Central memory CD8-positive, alpha-beta T cell (primary cell): ENCODE measurements around the gene NRXN3.
"Not testable (repeated sequence)": the region's sequence is repeated elsewhere in the genome, so short reads cannot be mapped to it uniquely, and the experiment has no call there.

Experiments used
- ATAC-seq: fragments of 150-1000 bp; cut with Tn5 transposase; replicated peaks from 2 replicates; pipeline ENCODE4 v1.10.0; 2022; ENCODE audit warnings: mild to moderate bottlenecking, moderate FRiP score, moderate number of reproducible peaks; ENCODE audit not compliant: poor library complexity, severe bottlenecking; ENCODE audit errors: extremely low read depth
- DNase-seq, 2 donors: peaks; one replicate each; pipeline ENCODE4 v3.0.0; 2021; ENCODE audit warnings: low spot score in 2 of 2
- H3K27ac Mint-ChIP-seq: one replicate; pipeline ENCODE4 v1.8.0; 2022; ENCODE audit warnings: low read depth, mild to moderate bottlenecking, moderate library complexity, mixed read lengths
- H3K27me3 Mint-ChIP-seq: one replicate; pipeline ENCODE4 v1.8.0; 2022; ENCODE audit warnings: mixed read lengths
- H3K36me3 Mint-ChIP-seq: one replicate; pipeline ENCODE4 v1.8.0; 2022; ENCODE audit warnings: mild to moderate bottlenecking, moderate library complexity, mixed read lengths; ENCODE audit not compliant: insufficient read depth
- H3K4me1 Mint-ChIP-seq: one replicate; pipeline ENCODE4 v1.8.0; 2022; ENCODE audit warnings: mixed read lengths
- H3K4me3 Mint-ChIP-seq: one replicate; pipeline ENCODE4 v1.8.0; 2022; ENCODE audit warnings: mild to moderate bottlenecking, moderate library complexity, mixed read lengths
- H3K9me3 Mint-ChIP-seq: one replicate; pipeline ENCODE4 v1.8.0; 2022; ENCODE audit warnings: mixed read lengths

The NRXN3 gene

DNA sequence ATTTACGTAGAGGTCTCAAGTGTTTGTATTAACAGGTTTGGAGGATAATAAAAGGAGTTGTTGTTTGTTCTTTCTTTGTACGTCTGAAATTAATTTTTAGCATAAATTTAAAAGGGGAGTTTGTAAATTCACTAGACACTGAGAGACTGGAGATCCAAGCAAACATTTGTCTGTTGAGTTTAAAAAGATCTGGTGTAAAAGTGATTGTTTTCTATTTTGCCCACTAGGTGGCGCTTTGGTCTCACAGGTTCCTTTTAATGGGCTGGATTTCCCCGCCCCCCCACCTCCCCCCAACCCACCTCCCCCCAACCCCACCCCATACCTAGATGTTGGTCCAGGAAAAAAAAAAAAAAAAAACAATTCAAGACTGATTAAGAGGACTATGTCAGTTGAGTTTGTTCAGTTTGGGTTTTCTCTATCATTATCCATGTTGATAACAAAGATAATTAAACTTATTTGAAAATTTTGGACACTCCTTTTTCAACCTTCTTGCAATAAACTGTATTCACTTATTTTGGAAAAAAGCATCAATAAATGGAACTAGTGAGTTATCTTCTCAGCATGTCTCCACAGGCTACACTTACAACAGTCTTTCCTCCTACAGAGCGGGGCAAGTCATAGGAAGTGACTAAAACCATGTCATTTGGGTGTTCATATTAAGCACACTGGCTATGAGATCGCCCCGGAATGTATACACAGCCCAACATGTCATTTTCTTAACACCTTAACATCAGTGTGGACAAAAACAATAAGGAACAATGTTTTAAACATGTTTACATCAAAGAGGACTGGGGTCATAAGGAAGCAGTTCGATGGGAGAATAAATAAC, 841.1 kb downstream of the NRXN3 start:
- DNase-seq (no peak), ATAC-seq (no peak)
- H3K9me3 Mint-ChIP-seq = no peaks in the 10 kb centered on the region
- no peaks in the 10 kb centered on the region for H3K36me3 Mint-ChIP-seq
- H3K4me1 Mint-ChIP-seq = no peaks in the 10 kb centered on the region
- no peak overlapping the region for H3K27ac Mint-ChIP-seq
- peaks cover under 1% of the 10 kb centered on the region for H3K27me3 Mint-ChIP-seq
- H3K4me3 Mint-ChIP-seq = no peak overlapping the region

DNA sequence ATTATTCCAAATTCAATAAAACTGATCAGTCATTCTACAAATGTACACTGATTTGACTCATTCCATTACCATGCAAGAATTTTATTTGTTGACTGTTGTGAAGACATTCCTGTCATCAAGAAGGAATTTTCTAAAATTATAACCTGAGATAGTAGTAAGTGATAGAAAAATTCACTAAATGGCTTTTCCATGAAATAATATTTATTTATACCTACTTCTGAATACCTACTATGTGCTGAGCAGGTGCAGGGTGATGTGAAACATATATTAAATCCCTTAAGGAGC, 841.7 kb downstream of the NRXN3 start:
- H3K36me3 Mint-ChIP-seq = no peaks in the 10 kb centered on the region
- no peak for ATAC-seq
- no peaks in the 10 kb centered on the region for H3K9me3 Mint-ChIP-seq
- H3K27ac Mint-ChIP-seq = no peak overlapping the region
- H3K4me1 Mint-ChIP-seq = no peaks in the 10 kb centered on the region
- no peaks in the 10 kb centered on the region for H3K27me3 Mint-ChIP-seq
- no peak for DNase-seq
- H3K4me3 Mint-ChIP-seq = no peak overlapping the region

DNA sequence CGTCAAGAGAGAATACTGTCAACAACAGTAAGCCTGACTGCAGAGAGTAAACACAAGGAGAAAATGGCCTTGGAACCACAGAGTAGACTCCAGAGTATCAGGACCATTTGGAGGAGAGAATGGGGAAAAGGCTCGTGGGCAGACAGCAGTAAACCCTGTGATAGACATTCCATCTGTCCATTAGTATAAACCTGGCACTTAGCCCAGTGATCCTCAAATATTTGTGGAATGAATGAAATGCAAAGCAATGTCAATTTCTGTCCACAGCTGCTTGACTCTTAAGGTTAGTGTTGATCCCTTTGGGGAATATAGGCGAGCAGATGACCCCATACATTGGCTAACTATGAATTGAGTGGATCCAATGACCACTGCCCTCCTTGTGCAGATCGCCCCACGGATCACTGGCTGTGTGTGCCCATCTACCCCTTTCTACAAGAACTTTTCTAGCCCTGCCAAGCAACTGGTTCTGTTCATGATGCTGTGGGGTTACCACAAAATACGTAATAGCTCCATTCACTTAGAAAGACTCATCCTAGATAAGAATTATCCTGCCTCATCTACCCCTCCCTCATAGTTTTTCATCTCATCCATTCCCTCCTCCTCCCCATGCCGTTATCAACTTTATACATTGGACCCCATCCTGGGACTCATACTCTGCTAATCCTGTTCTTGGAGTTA, 846.8 kb downstream of the NRXN3 start:
- Mint-ChIP-seq H3K36me3 (no peaks in the 10 kb centered on the region), H3K27ac (no peak overlapping the region), H3K9me3 (no peaks in the 10 kb centered on the region), H3K27me3 (no peaks in the 10 kb centered on the region), H3K4me1 (no peaks in the 10 kb centered on the region), H3K4me3 (no peak overlapping the region)
- no peak for DNase-seq
- no peak for ATAC-seq

DNA sequence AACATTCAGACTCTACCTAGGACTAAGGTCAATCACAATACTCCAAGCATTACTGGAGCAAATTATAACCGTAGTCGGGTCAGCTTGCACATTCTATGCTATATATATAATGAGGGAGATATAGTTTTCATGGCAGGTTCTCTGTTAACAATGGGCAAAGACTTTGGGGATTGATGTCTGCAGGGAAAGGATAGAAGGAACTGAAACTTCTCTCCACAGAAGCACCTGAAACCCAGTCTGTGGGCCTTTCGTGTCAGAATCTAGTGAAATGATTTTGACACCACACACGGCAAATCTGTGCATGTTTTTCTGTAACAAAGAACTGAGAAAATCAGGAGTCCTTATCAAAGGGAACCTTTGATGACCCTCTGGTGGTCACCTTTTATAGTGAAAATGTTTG, 847.4 kb downstream of the NRXN3 start:
- no peaks in the 10 kb centered on the region for H3K36me3 Mint-ChIP-seq
- no peak overlapping the region for H3K4me3 Mint-ChIP-seq
- H3K27me3 Mint-ChIP-seq = no peaks in the 10 kb centered on the region
- no peaks in the 10 kb centered on the region for H3K4me1 Mint-ChIP-seq
- no peak for DNase-seq
- no peak overlapping the region for H3K27ac Mint-ChIP-seq
- no peaks in the 10 kb centered on the region for H3K9me3 Mint-ChIP-seq
- ATAC-seq = no peak

DNA sequence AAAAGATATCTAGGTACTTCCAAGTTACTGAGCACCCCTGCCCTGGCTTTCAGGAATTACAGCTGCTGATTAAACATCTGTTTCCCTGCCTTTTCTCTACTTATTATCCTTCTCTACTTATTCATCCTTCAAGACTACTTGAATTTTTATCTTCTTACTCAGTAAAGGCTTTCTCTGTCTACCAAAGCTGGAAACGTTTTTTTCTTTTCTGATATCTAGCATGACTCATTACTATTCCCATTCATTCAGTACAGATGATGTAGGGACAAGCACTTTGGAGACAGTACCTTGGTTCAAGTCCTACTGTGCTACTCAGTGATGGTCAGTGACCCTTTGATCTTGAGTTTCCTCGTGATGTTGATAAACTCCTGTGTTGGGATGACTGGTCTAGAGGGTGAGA, 848.7 kb downstream of the NRXN3 start:
- H3K4me3 Mint-ChIP-seq = no peak overlapping the region
- H3K27ac Mint-ChIP-seq = no peak overlapping the region
- H3K27me3 Mint-ChIP-seq = no peaks in the 10 kb centered on the region
- no peak for ATAC-seq
- H3K36me3 Mint-ChIP-seq = no peaks in the 10 kb centered on the region
- H3K4me1 Mint-ChIP-seq = no peaks in the 10 kb centered on the region
- peaks cover 6% of the 10 kb centered on the region for H3K9me3 Mint-ChIP-seq
- no peak for DNase-seq

DNA sequence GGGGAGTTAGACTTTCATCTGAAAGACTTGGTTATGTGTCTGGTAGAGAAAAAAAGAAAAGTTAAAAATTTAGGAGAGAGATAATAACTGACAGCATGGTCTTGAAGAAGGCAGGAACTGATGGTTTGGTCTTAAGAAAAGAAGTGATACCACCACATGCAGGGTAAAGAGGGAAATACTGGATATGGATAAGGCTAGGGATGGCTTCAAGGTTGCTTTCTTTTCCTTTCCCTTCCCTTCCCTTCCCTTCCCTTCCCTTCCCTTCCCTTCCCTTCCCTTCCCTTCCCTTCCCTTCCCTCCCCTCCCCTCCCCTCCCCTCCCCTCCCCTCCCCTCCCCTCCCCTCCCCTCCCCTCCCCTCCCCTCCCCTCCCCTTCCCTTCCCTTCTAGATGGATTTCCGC, 849.7 kb downstream of the NRXN3 start:
- H3K4me1 Mint-ChIP-seq, DNase-seq, H3K4me3 Mint-ChIP-seq, H3K9me3 Mint-ChIP-seq, H3K36me3 Mint-ChIP-seq, H3K27ac Mint-ChIP-seq, H3K27me3 Mint-ChIP-seq, ATAC-seq: not testable (repeated sequence)

DNA sequence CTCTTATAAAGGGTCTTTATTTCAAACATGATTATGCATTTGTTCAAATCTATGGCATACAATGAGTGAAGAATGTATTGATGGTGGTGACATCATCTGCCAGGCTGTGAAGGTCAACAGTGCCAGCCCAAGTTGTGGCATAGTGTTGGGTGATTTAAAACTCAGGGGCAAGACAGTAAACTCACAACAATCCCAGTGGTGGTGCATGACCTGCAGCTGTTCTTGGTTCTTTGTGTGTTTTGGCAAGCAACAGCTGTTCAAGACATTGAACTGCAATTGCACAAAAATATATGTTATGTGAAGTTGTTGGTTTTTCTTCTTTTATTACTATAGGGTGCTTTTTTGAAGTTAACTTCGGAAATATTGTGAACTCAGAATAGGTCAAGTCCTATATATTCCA, 851.6 kb downstream of the NRXN3 start:
- Mint-ChIP-seq H3K9me3 (peaks cover 6% of the 10 kb centered on the region), H3K4me3 (no peak overlapping the region), H3K27me3 (no peaks in the 10 kb centered on the region), H3K4me1 (no peaks in the 10 kb centered on the region), H3K36me3 (no peaks in the 10 kb centered on the region), H3K27ac (no peak overlapping the region)
- DNase-seq (no peak), ATAC-seq (no peak)

DNA sequence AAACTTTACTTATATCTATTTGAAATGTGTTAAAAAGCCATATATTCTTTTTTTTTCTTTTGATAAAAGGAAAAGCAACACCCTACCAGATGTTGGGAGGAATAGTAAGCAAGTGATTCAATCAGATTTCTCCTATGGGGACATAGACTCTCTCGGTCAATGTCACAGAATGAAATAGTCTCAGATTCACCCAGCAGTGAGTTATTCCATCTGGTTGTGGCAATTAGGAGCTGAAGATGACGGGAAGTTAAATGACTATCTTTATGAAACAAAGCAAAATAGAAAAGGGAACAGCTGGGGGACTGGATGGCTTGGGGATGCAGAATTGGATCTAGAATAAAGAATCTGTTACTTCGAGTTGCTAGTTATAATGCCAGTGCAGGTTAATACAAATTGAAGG, 857.0 kb downstream of the NRXN3 start:
- Mint-ChIP-seq H3K27ac (no peak overlapping the region), H3K4me3 (no peak overlapping the region), H3K27me3 (no peaks in the 10 kb centered on the region), H3K36me3 (no peaks in the 10 kb centered on the region), H3K4me1 (no peaks in the 10 kb centered on the region), H3K9me3 (peaks cover 18% of the 10 kb centered on the region)
- DNase-seq (no peak), ATAC-seq (no peak)

DNA sequence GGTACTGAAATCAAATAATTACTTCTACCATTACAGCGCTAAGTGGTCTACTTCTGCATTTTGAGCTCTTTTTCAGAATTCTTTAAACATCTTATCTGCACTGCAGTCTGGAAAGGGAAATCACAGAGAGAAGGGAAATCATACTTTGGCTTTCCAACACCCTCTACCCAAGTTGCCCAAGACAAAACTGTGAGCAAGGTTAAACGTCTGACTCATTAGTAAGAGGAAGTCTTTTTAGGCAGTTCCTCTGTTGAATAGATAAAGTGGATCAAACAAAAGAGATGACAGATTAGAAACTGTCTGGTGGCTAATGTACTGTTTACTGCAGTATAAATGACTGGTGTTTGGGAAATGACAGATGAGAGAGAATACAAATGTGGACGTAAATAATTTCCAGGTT, 858.1 kb downstream of the NRXN3 start:
- Mint-ChIP-seq H3K27ac (no peak overlapping the region), H3K4me1 (no peaks in the 10 kb centered on the region), H3K4me3 (no peak overlapping the region), H3K27me3 (no peaks in the 10 kb centered on the region), H3K9me3 (peaks cover 14% of the 10 kb centered on the region), H3K36me3 (no peaks in the 10 kb centered on the region)
- ATAC-seq (no peak), DNase-seq (no peak)

DNA sequence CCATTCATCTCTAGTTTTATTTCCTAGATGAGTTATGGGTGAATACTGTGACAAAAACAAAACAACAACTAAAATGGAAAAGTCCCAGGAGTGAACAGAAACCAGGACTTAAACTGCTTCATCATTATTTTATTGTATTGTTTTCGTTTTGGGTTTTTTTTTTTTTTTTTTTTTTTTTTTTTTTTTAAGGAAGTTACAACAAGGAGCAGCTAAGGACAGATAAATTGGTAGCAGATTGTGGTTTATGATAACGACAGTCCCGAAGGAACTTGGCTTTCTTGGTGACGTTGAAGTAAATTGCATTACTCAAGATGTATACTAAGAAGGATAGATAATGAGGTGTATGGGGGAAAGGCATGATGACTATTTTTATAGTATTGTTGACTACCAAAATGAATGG, 866.3 kb downstream of the NRXN3 start:
- Mint-ChIP-seq H3K4me3 (no peak overlapping the region), H3K4me1 (no peaks in the 10 kb centered on the region), H3K27ac (no peak overlapping the region), H3K36me3 (no peaks in the 10 kb centered on the region), H3K27me3 (no peaks in the 10 kb centered on the region), H3K9me3 (peaks cover 9% of the 10 kb centered on the region)
- no peak for ATAC-seq
- no peak for DNase-seq

DNA sequence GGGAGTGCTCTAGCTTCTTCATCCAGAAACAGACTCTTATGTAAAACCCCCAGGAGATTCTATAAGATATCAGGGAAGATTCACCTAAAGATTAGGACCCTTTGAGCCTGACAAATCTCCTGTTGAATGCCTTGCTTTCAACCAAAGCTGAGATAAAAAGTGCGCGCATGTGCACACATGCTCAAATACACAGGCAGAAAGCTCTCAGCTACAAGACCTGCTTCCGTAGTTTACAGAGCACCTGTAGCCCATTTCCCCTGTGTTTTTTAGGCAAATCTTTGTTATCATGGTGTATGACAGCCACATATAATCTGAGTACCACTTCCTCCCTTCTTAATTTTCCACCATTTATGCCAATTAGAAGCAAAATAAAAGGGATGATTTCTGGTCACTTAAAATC, 866.9 kb downstream of the NRXN3 start:
- Mint-ChIP-seq H3K27me3 (no peaks in the 10 kb centered on the region), H3K9me3 (peaks cover 9% of the 10 kb centered on the region), H3K36me3 (no peaks in the 10 kb centered on the region), H3K4me1 (no peaks in the 10 kb centered on the region), H3K4me3 (no peak overlapping the region), H3K27ac (no peak overlapping the region)
- DNase-seq (no peak), ATAC-seq (no peak)

DNA sequence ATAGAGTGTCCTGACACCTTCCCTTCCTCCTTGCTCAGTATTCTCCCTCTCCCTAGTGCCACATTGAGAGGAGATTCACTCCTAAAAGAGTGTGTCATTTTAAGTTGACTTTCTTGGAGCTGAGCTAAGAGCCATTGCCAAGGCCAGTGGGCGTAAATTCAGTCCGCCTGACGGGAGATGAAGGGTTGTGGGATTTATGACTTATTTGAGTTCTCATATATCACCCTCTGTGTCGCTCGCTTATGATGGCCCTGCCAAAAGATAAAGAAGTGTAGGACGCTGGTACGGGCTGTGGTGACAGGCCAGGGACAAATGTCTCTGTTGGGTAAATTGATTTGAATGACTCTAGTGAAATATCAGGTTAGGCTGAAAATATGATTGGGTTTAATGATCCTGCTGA, 867.4 kb downstream of the NRXN3 start:
- Mint-ChIP-seq H3K36me3 (no peaks in the 10 kb centered on the region), H3K27ac (no peak overlapping the region), H3K9me3 (peaks cover 9% of the 10 kb centered on the region), H3K27me3 (no peaks in the 10 kb centered on the region), H3K4me3 (no peak overlapping the region), H3K4me1 (no peaks in the 10 kb centered on the region)
- DNase-seq = no peak
- ATAC-seq = no peak

DNA sequence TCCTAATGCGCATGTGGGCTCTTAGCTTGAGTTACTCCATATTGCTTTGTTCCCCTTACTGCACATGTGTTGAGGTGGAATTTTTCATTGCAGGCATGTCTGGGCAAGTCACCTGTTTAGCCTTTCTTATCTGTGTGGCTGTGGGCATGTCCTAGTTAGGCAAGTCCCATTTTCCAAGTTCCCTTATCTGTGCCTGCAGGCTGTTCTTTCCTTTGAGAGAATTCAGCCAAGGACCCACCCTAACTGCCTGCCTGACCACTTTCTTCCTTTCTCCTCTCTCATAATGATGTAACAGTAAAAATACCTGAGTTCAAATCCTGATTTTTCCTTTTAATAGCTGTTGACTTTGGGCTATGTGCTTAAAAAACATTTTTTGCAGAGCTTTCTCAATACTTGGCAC, 870.6 kb downstream of the NRXN3 start:
- no peak for ATAC-seq
- H3K27me3 Mint-ChIP-seq = no peaks in the 10 kb centered on the region

More for the DNA sequence above, 870.6 kb downstream of the NRXN3 start:
- no peak overlapping the region for H3K4me3 Mint-ChIP-seq
- H3K36me3 Mint-ChIP-seq = no peaks in the 10 kb centered on the region
- H3K9me3 Mint-ChIP-seq = peaks cover 9% of the 10 kb centered on the region
- DNase-seq = no peak
- no peak overlapping the region for H3K27ac Mint-ChIP-seq
- no peaks in the 10 kb centered on the region for H3K4me1 Mint-ChIP-seq
